SH-SY5Y (cell line): ENCODE data around the gene FOXO1.

ENCODE experiments used
- GATA2 ChIP-seq: IDR thresholded peaks from 2 replicates; pipeline ENCODE4 v1.6.1; 2011; ENCODE audit warnings: mild to moderate bottlenecking, low read depth, low read length
- GATA3 ChIP-seq: IDR thresholded peaks from 2 replicates; pipeline ENCODE4 v1.6.1; 2011; ENCODE audit warnings: low read depth, mild to moderate bottlenecking, low read length, moderate library complexity

GRCh38 chr13:40694426-40694825 is 28.0 kb upstream of the FOXO1 start:
- TF ChIP-seq GATA2 (no peak), GATA3 (no peak)
